Measurements from ENCODE around the gene PPIL6.

DNA sequence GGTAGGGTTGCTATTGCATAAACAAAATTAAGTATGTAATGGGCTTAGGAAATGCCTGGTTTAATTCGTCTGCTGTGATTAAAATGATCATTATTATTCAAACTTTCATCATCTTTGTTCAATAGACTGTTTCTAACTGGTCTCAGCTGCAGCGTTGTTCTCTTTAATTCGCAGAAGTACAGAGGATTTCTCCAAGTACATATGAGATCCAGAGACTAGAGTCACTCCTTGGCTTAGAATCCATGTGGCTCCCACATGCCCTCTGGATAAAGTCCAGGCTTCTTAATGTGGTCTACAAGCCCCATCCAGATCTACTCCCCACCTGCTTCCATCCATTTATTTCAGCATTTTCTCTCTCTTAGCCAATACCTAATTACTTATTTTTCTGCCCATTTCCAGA lies 43.7 kb upstream of the PPIL6 start:
- TF ChIP-seq NFYB (CRISPR knock-in tag; conservative IDR thresholded peaks at IDR 0.05; ENCODE audit: low read depth): no peak
- TF ChIP-seq, protein P1, sequence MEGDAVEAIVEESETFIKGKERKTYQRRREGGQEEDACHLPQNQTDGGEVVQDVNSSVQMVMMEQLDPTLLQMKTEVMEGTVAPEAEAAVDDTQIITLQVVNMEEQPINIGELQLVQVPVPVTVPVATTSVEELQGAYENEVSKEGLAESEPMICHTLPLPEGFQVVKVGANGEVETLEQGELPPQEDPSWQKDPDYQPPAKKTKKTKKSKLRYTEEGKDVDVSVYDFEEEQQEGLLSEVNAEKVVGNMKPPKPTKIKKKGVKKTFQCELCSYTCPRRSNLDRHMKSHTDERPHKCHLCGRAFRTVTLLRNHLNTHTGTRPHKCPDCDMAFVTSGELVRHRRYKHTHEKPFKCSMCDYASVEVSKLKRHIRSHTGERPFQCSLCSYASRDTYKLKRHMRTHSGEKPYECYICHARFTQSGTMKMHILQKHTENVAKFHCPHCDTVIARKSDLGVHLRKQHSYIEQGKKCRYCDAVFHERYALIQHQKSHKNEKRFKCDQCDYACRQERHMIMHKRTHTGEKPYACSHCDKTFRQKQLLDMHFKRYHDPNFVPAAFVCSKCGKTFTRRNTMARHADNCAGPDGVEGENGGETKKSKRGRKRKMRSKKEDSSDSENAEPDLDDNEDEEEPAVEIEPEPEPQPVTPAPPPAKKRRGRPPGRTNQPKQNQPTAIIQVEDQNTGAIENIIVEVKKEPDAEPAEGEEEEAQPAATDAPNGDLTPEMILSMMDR (IDR thresholded peaks at IDR 0.05): no peak
- TF ChIP-seq CREM (CRISPR knock-in tag; IDR thresholded peaks at IDR 0.05): no peak
- TF ChIP-seq FOXK1 (CRISPR knock-in tag; IDR thresholded peaks at IDR 0.05): no peak
- TF ChIP-seq, protein P2, sequence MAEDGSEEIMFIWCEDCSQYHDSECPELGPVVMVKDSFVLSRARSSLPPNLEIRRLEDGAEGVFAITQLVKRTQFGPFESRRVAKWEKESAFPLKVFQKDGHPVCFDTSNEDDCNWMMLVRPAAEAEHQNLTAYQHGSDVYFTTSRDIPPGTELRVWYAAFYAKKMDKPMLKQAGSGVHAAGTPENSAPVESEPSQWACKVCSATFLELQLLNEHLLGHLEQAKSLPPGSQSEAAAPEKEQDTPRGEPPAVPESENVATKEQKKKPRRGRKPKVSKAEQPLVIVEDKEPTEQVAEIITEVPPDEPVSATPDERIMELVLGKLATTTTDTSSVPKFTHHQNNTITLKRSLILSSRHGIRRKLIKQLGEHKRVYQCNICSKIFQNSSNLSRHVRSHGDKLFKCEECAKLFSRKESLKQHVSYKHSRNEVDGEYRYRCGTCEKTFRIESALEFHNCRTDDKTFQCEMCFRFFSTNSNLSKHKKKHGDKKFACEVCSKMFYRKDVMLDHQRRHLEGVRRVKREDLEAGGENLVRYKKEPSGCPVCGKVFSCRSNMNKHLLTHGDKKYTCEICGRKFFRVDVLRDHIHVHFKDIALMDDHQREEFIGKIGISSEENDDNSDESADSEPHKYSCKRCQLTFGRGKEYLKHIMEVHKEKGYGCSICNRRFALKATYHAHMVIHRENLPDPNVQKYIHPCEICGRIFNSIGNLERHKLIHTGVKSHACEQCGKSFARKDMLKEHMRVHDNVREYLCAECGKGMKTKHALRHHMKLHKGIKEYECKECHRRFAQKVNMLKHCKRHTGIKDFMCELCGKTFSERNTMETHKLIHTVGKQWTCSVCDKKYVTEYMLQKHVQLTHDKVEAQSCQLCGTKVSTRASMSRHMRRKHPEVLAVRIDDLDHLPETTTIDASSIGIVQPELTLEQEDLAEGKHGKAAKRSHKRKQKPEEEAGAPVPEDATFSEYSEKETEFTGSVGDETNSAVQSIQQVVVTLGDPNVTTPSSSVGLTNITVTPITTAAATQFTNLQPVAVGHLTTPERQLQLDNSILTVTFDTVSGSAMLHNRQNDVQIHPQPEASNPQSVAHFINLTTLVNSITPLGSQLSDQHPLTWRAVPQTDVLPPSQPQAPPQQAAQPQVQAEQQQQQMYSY (CRISPR knock-in tag; IDR thresholded peaks at IDR 0.05): no peak
- no peak for TF ChIP-seq TEAD4 (CRISPR knock-in tag; IDR thresholded peaks at IDR 0.05)
- TF ChIP-seq FOXP4 (CRISPR knock-in tag; IDR thresholded peaks at IDR 0.05): no peak
- no peak for TF ChIP-seq ESRRA (CRISPR knock-in tag; IDR thresholded peaks at IDR 0.05; ENCODE audit: borderline replicate concordance)
- TF ChIP-seq, protein P3, sequence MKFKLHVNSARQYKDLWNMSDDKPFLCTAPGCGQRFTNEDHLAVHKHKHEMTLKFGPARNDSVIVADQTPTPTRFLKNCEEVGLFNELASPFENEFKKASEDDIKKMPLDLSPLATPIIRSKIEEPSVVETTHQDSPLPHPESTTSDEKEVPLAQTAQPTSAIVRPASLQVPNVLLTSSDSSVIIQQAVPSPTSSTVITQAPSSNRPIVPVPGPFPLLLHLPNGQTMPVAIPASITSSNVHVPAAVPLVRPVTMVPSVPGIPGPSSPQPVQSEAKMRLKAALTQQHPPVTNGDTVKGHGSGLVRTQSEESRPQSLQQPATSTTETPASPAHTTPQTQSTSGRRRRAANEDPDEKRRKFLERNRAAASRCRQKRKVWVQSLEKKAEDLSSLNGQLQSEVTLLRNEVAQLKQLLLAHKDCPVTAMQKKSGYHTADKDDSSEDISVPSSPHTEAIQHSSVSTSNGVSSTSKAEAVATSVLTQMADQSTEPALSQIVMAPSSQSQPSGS (CRISPR knock-in tag; IDR thresholded peaks at IDR 0.05; ENCODE audit: borderline replicate concordance, low read depth): no peak
- no peak for TF ChIP-seq ZNF317 (CRISPR knock-in tag; IDR thresholded peaks at IDR 0.05; ENCODE audit: borderline replicate concordance, low read depth)
